Uterus (tissue), 4 donors: ENCODE measurements around the gene CBFA2T3. TPM values are rescaled to one million over a fixed set of nuclear protein-coding genes. Genes with fewer than 3 reads are reported as not detected.

Experiments
- DNase-seq, 2 donors: peaks; one replicate each; pipeline ENCODE4 v3.0.0-alpha.2; 2019 to 2020
- H3K27ac ChIP-seq, 2 donors: fragments of 200-600 bp; sonication (generic); 1 replicate in 1 of 2; 2 replicates in 1 of 2; pipeline ENCODE4 v1.5.1; 2016 to 2018
- H3K27me3 ChIP-seq, 2 donors: fragments of 200-600 bp; sonication (generic); one replicate each; pipeline ENCODE4 v1.5.1; 2018 to 2019; ENCODE audit warnings: control low read depth in 1 of 2
- H3K36me3 ChIP-seq, 2 donors: fragments of 200-600 bp; sonication (generic); one replicate each; pipeline ENCODE4 v1.5.1; 2019; ENCODE audit warnings: control low read depth in 1 of 2
- H3K4me1 ChIP-seq, 2 donors: fragments of 200-600 bp; sonication (generic); one replicate each; pipeline ENCODE4 v1.5.1; 2018 to 2019; ENCODE audit warnings: control low read depth in 1 of 2
- H3K4me3 ChIP-seq, 2 donors: fragments of 200-600 bp; sonication (generic); 1 replicate in 1 of 2; 2 replicates in 1 of 2; pipeline ENCODE4 v1.5.1; 2018 to 2019; ENCODE audit warnings: mild to moderate bottlenecking in 1 of 2
- H3K9me3 ChIP-seq, 2 donors: fragments of 200-600 bp; sonication (generic); one replicate each; pipeline ENCODE4 v1.5.1; 2019; ENCODE audit warnings: control low read depth in 1 of 2
- POLR2A ChIP-seq, 2 donors: fragments of 450-650 bp; IDR thresholded peaks; one replicate each; pipeline ENCODE4 v1.6.1; 2016; ENCODE audit warnings: antibody characterized with exemption in 2 of 2, mild to moderate bottlenecking in 1 of 2, moderate library complexity in 1 of 2
- intact Hi-C: fragments of 100-400 bp; cut with DNase I; formaldehyde crosslinking; loops from one replicate; pipeline ENCODE4 v1.15.1; 2023; ENCODE audit warnings: low total_unique reads
- total RNA-seq, 4 donors: library from RNA; depleted of rRNA in 3 of 4; stranded (reverse); fragments of >200 nt in 3 of 4; gene quantifications; one replicate each; pipeline versions ENCODE4 v1.1.0 to v1.2.4, GENCODE V29; 2014 to 2023
- TF ChIP-seq, protein P1 (sequence below), 4 experiments: fragments of 200-600 bp in 2 of 4; fragments of 450-650 bp in 2 of 4; sonication (generic) in 2 of 4; IDR thresholded peaks; one replicate each; pipeline ENCODE4 v1.5.1; 2016 to 2019; ENCODE audit warnings: antibody characterized with exemption in 4 of 4, mild to moderate bottlenecking in 2 of 4, moderate library complexity in 1 of 4
- donor health status: DM: yes; HTN: yes; CAD: no.

Gene CBFA2T3
- total RNA-seq, 4 donors from 2014 or later: under 0.01 to 12.1 (median 3.1) TPM

DNA sequence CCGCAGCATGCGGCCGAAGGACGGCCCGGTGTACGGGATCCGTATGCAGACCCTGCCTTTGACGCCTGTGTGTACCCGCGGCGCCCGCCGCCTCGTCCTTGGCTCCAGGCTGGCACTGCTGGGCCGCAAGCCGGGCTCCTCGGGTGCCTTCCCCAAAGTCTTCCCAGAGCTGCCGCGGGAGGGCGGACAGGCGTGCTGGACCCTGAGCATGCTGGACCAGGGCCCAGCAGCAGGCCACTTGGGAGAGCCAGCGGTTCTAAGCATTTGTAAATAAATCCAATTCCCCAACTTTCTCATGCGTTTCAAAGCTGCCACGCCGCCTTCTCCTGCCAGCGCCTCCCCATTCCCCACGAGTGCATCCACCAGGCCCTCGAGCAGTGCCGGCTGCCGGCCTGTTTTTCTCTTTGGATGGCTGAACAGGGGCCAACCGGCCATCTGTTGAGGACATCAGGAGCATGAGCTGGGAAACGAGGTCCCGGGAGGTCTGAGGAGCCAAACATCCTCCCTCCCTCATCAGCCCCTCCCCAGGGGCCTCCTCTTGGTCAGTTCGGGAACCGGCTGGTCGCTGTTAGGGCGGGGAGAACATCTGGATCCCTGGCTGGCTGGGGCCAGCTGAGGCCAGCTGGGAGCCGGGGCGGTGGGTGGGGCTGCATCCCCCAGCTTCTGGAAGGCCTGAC lies 90.0 kb downstream of the CBFA2T3 start:
- peak; percentile 76 to 80 for DNase-seq
- intact Hi-C loops: no loop called here
- peak overlapping the region; percentile 49 to 59 for H3K27ac ChIP-seq
- no peaks in the 10 kb centered on the region for H3K9me3 ChIP-seq
- no peak for TF ChIP-seq POLR2A (IDR thresholded peaks at IDR 0.05)
- TF ChIP-seq, protein P1, sequence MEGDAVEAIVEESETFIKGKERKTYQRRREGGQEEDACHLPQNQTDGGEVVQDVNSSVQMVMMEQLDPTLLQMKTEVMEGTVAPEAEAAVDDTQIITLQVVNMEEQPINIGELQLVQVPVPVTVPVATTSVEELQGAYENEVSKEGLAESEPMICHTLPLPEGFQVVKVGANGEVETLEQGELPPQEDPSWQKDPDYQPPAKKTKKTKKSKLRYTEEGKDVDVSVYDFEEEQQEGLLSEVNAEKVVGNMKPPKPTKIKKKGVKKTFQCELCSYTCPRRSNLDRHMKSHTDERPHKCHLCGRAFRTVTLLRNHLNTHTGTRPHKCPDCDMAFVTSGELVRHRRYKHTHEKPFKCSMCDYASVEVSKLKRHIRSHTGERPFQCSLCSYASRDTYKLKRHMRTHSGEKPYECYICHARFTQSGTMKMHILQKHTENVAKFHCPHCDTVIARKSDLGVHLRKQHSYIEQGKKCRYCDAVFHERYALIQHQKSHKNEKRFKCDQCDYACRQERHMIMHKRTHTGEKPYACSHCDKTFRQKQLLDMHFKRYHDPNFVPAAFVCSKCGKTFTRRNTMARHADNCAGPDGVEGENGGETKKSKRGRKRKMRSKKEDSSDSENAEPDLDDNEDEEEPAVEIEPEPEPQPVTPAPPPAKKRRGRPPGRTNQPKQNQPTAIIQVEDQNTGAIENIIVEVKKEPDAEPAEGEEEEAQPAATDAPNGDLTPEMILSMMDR (IDR thresholded peaks at IDR 0.05): peak in 2 of 4 experiments; percentile 15 to 19
- H3K4me3 ChIP-seq: no peak overlapping the region
- H3K27me3 ChIP-seq: no peaks in the 10 kb centered on the region
- no peaks in the 10 kb centered on the region for H3K36me3 ChIP-seq
- no peaks in the 10 kb centered on the region for H3K4me1 ChIP-seq

DNA sequence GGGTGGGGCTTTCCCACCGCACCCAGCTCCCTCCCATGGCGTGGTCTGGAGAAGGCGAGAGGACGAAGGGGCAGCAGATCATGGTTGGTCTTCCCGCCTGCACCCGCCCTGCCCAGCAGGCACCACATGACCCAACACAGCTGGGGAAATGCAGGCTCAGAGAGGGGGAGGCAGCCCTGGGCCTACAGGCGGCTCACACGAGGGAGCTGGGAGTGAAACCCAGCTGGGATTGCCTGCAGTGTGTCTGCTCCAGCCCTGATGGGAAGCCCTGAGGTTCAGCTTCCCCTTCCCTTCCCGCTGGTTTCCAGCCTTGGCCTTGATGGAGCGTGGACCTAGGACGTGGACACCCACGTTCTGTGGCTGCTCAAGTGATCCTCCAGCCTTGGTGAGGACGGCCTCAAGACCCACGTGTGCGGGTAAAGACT lies 90.6 kb downstream of the CBFA2T3 start:
- H3K4me3 ChIP-seq: no peak overlapping the region
- DNase-seq: no peak
- no peaks in the 10 kb centered on the region for H3K4me1 ChIP-seq
- H3K27me3 ChIP-seq: no peaks in the 10 kb centered on the region
- H3K36me3 ChIP-seq: no peaks in the 10 kb centered on the region
- TF ChIP-seq, protein P1 (IDR thresholded peaks at IDR 0.05): no peak
- no peak for TF ChIP-seq POLR2A (IDR thresholded peaks at IDR 0.05)
- peak overlapping the region; percentile 49 to 59 for H3K27ac ChIP-seq
- no peaks in the 10 kb centered on the region for H3K9me3 ChIP-seq
- intact Hi-C loops: no loop called here

DNA sequence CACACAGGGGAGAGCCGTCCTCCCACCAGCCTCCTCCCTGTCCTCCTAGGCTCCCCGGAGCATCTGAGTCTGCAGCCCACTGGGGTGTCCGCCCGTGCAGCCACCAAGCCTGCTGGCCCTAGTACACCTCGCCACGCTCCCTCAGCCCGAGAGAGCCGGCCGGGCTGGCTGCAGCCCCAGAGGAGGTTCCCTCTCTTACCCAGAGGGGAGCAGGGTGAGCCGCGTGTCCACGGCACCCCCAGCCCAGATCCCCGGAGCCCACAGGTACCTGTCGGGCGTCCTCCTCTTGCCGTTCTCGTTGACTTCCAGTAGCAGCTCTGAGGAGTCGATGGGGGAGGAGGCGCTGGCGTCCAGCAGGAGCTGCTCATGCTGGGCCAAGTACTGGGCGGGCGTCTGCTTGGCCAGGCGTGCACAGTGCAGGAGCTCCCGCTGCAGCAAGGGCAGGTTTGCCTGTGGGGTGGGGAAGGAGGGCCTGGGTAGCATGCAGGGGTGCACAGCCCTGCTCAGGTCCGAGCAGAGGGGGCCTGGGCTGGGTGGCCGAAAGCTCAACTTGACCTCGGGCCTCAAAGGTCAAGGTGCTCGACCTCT lies 91.2 kb downstream of the CBFA2T3 start:
- TF ChIP-seq, protein P1 (IDR thresholded peaks at IDR 0.05): no peak
- no peak for TF ChIP-seq POLR2A (IDR thresholded peaks at IDR 0.05)
- intact Hi-C loops: no loop called here
- H3K9me3 ChIP-seq: no peaks in the 10 kb centered on the region
- H3K4me1 ChIP-seq: no peaks in the 10 kb centered on the region
- H3K27ac ChIP-seq: peak overlapping the region in 1 of 2 donors; percentile 49
- no peaks in the 10 kb centered on the region for H3K27me3 ChIP-seq
- DNase-seq: no peak
- no peak overlapping the region for H3K4me3 ChIP-seq
- H3K36me3 ChIP-seq: no peaks in the 10 kb centered on the region

DNA sequence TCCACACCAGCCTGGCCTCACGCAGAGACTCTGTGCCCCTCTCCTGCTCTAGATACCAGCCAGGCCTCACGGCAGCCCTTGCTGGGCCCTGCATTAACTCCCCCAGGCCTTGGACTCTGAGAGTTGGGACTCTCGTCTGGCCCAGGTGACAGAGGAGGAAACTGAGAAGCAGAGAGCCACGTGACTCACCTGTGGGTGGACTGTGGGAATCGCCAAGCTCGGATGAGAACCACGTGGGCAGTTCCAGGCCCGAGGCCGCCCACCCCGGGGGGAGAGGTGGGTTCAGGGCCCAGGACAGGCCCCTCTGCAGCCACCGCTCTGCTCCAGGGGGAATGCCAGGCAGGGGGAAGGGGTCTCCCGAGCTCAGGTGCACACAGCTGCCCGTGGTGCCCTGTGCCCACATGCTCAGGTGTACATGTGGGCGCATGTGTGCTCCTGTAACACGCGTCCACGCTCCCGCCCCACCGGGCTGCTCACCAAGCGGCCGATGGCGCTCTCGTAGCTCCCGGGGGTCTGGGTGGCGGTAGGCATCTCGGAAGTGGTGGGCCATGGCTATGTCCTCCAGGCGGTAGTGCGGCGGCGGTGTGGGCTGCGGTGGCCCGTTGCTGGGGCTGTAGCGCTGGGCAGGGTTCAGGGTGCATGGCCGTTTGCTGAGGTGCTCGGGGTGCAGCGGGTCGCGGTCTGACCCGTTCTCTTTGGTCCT lies 92.3 kb downstream of the CBFA2T3 start:
- Histone ChIP-seq H3K27ac (no peak overlapping the region), H3K27me3 (no peaks in the 10 kb centered on the region), H3K4me3 (no peak overlapping the region), H3K36me3 (no peaks in the 10 kb centered on the region), H3K9me3 (no peaks in the 10 kb centered on the region), H3K4me1 (no peaks in the 10 kb centered on the region)
- no peak for TF ChIP-seq POLR2A (IDR thresholded peaks at IDR 0.05)
- TF ChIP-seq, protein P1 (IDR thresholded peaks at IDR 0.05): no peak
- intact Hi-C loops: no loop called here
- no peak for DNase-seq

DNA sequence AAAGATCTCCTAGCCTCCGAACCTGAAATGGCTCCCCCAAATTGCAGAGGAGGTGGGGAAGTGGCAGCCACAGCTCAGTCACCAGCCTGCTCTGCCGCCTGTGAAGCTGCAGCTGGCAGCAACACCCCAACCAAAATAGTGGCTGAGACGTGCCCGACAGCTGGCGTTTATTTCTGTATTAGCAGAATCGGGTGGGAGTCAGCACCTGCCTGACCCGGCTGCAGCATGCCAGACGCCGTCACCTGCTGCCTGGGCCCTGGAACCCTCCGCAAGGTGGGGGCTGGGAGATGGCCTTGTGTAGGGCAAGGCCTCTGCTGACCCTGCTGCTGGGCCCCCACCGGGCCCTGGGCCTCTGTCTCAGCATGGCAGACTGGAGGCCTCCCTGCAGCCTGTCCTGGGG lies 93.1 kb downstream of the CBFA2T3 start:
- no peaks in the 10 kb centered on the region for H3K4me1 ChIP-seq
- H3K36me3 ChIP-seq: no peaks in the 10 kb centered on the region
- no peak overlapping the region for H3K4me3 ChIP-seq
- no peaks in the 10 kb centered on the region for H3K9me3 ChIP-seq
- H3K27ac ChIP-seq: no peak overlapping the region
- intact Hi-C loops: no loop called here
- no peaks in the 10 kb centered on the region for H3K27me3 ChIP-seq
- no peak for DNase-seq
- TF ChIP-seq, protein P1 (IDR thresholded peaks at IDR 0.05): no peak
- TF ChIP-seq POLR2A (IDR thresholded peaks at IDR 0.05): no peak
